Cortex of kidney (tissue), 1 donor: ENCODE data around the gene PLA2G2F.

Experiments used
- DNase-seq: peaks from one replicate; lab custom pipeline; 2025; lab: John Stamatoyannopoulos, UW

The PLA2G2F gene

GRCh38 chr1:20191266-20191825 lies 52.2 kb downstream of the PLA2G2F start:
- DNase-seq, result no peak

GRCh38 chr1:20192364-20192763 lies 53.2 kb downstream of the PLA2G2F start:
- no peak for DNase-seq

DNA sequence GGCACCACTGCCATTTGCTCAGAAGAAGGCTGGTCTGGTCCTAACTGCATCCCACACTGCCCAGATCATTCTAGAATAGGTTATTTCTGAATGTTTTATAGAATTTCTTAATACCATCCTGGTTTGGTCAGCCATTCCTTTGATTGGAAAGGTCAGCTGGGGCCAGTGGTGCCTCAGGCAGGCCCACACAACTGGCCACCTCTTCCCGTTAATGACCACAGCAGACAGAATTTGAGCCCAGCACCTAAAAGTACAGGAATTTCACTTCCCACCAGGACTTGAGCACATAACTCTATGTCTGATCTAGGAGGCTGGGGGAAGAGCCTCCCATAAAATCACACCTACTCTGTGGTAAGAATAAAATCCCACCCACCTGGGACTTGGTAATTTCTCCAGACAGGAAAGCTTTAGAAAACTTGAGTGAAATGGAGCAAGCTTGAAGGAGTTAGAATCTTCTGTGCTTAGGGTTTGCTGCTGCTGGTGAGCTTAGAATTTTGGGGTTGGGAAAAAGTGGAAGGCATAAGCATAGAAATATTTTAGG lies 53.8 kb downstream of the PLA2G2F start:
- DNase-seq, result no peak

DNA sequence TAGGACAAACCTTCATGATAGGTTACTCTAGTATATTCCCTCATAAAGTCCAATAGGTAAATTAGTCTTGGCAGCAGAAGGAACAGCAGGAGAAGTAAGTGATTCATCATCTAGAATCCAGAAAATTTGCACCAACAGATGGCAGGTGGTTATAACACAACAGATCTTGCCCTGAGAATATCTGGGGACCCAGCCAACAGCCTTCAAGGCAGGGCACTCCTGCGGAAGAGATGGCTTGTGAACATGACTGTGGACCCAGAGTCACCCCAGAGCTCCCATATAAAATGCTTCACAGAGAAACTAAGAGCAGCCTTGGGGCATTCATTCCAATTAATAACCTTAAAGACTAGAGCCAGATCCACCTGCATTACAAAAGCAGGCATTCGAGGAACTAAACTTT lies 55.1 kb downstream of the PLA2G2F start:
- no peak for DNase-seq

GRCh38 chr1:20194757-20195461 lies 55.8 kb downstream of the PLA2G2F start:
- no peak for DNase-seq

- DNase-seq, result no peak
Measured at GRCh38 chr1:20195462-20195780, 56.3 kb downstream of the PLA2G2F start.

DNA sequence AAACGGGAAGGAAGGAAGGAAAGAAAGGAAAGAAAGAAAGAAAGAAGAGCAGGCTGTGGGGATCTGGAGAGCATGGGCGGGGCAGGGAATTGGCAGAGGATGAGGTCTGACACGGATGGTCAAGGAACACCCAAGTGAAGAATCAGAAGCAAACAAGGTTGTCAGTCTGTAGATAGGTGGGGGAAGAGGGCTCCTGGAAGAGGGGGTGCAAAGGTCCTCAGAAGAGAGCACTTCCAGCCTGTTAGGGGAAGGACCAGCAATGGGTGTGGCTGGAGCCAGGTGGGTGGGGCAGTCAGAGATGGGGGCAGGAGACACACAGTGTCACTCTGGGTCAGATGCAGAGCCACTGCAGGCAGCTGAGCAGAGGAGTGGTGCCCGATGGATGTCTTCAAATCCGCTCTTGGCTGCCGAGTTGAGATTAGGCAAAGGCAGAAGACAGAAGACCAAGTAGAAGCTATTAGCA lies 58.2 kb downstream of the PLA2G2F start:
- no peak for DNase-seq

- DNase-seq, result no peak
Measured at GRCh38 chr1:20198296-20198695, 59.2 kb downstream of the PLA2G2F start.

GRCh38 chr1:20198918-20199317 lies 59.8 kb downstream of the PLA2G2F start:
- DNase-seq, result no peak

DNA sequence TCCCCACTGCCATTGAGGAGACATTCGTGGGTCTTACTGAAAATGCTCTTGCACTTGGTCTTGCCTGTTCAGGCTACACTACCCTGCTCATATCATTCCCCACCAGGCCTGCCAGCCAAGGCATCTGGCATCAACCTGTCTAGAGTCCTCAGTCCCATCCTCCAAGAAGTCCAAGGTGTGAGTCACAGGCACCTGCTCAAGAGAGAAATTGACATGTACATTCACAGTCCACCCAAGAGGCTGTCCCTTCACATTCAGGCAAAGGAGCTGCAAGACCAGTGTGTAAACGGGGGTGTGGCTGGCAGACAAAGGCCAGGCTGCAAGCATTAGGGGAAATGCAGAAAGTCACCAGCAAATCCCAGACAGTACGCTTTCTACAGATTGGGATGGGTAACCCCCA lies 60.3 kb downstream of the PLA2G2F start:
- no peak for DNase-seq

- no peak for DNase-seq
Measured at GRCh38 chr1:20199840-20200239, 60.7 kb downstream of the PLA2G2F start.
